Measurements from ENCODE around the gene PLCB2. TPM values are rescaled to one million over a fixed set of nuclear protein-coding genes. Genes with fewer than 3 reads are reported as not detected.

PLCB2 gene
- total and polyA plus RNA-seq, 9 of the 15 experiments (the other 6 are each of a cell fraction or from before 2014, with no cell fraction given): 0.37 to 12.3 (median 8.0) TPM

DNA sequence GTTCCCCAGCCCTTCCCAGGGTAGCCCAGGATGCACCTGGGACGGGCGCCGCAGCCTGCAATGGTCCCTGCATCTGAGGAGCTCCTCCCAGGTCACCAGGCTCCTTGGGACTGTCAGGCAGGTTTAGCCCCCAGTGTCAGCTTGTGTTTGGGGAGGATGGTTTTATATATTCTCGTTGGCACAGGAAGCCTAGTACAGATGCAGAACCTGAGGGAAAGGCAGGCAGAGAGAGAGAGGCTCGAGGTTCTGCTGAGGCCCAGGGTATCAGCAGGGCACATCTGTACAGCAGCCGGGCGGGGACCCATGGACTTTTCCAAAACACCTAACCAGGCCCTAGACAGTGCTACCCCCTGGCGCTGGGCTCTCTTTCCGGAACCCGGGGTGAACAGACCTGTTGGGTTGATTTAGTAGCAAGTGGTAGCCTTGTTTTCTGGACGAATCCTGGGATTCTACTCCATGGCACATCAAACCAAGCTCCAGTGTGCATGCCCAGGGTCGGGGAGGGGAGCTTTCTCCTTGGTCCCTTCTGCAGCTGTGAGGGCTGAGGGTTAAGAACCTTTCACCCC is 60.2 kb downstream of the PLCB2 start (continued):
- no peak for TF ChIP-seq RBBP5 (IDR thresholded peaks at IDR 0.05; ENCODE audit: borderline replicate concordance, insufficient read depth, low read length, poor library complexity, severe bottlenecking)
- TF ChIP-seq TOE1 (IDR thresholded peaks at IDR 0.05; ENCODE audit: borderline replicate concordance): no peak
- no peak for TF ChIP-seq TOE1 (CRISPR knock-in tag; IDR thresholded peaks at IDR 0.05; ENCODE audit: borderline replicate concordance, low read depth)
- TF ChIP-seq IRF2 (CRISPR knock-in tag; IDR thresholded peaks at IDR 0.05): no peak
- TF ChIP-seq, protein P1, sequence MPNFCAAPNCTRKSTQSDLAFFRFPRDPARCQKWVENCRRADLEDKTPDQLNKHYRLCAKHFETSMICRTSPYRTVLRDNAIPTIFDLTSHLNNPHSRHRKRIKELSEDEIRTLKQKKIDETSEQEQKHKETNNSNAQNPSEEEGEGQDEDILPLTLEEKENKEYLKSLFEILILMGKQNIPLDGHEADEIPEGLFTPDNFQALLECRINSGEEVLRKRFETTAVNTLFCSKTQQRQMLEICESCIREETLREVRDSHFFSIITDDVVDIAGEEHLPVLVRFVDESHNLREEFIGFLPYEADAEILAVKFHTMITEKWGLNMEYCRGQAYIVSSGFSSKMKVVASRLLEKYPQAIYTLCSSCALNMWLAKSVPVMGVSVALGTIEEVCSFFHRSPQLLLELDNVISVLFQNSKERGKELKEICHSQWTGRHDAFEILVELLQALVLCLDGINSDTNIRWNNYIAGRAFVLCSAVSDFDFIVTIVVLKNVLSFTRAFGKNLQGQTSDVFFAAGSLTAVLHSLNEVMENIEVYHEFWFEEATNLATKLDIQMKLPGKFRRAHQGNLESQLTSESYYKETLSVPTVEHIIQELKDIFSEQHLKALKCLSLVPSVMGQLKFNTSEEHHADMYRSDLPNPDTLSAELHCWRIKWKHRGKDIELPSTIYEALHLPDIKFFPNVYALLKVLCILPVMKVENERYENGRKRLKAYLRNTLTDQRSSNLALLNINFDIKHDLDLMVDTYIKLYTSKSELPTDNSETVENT (CRISPR knock-in tag; IDR thresholded peaks at IDR 0.05): no peak
- no peak for TF ChIP-seq NCOA6 (IDR thresholded peaks at IDR 0.05)
- TF ChIP-seq FOXA3 (CRISPR knock-in tag; conservative IDR thresholded peaks at IDR 0.05 in 1 of 2, IDR thresholded peaks at IDR 0.05 in 1 of 2): no peak
